IMR-90 (cell line): ENCODE measurements around the gene ANKRD22. TPM values are rescaled to one million over a fixed set of nuclear protein-coding genes. Genes with fewer than 3 reads are reported as not detected.
A peak's percentile ranks its signal among the peaks of the same experiment; 100 is the strongest.

Experiments
- ATAC-seq: fragments of 200-7000 bp; cut with Tn5 transposase; 2 replicates; pipeline ENCODE4 v1.9.1; 2020; ENCODE audit warnings: low read depth, mild to moderate bottlenecking, moderate library complexity
- BruUV-seq: library from RNA; stranded (reverse); fragments of 400-500 nt; replicated peaks from 2 replicates; lab custom pipeline; 2021; lab: Mats Ljungman, UMichigan
- CTCF ChIA-PET: fragments of 300-600 bp; formaldehyde crosslinking; extraction: SDS; loops from one replicate; lab custom pipeline; 2021; ENCODE audit warnings: antibody characterized with exemption; lab: Yijun Ruan, JAX
- POLR2A ChIA-PET: fragments of 300-600 bp; sonication (Branson Sonifier 250); formaldehyde crosslinking; loops from one replicate; lab custom pipeline; 2022; ENCODE audit warnings: antibody characterized with exemption; ENCODE audit not compliant: unreplicated experiment; lab: Charles Lee
- DNase-seq: peaks from one replicate; pipeline ENCODE4 v3.0.0; 2013
- H2AFZ ChIP-seq: replicated peaks from 2 replicates; pipeline ENCODE3; 2013; ENCODE audit warnings: low read length, mild to moderate bottlenecking; ENCODE audit not compliant: poor library complexity
- H2AK5ac ChIP-seq: 2 replicates; pipeline ENCODE4 v1.6.1; 2013; ENCODE audit warnings: low read depth, low read length, inconsistent platforms
- H2AK9ac ChIP-seq: replicated peaks from 2 replicates; pipeline ENCODE3; 2013; ENCODE audit warnings: mild to moderate bottlenecking, low read depth, low read length, moderate library complexity; ENCODE audit not compliant: poor library complexity
- H2BK120ac ChIP-seq: 2 replicates; pipeline ENCODE4 v1.6.1; 2013; ENCODE audit warnings: low read depth, low read length, inconsistent platforms
- H2BK15ac ChIP-seq: 3 replicates; pipeline ENCODE4 v1.6.1; 2013; ENCODE audit warnings: low read depth, low read length, inconsistent platforms
- H2BK20ac ChIP-seq: 2 replicates; pipeline ENCODE4 v1.6.1; 2013; ENCODE audit warnings: low read depth, mild to moderate bottlenecking, inconsistent platforms, low read length, moderate library complexity
- H2BK5ac ChIP-seq: 2 replicates; pipeline ENCODE4 v1.6.1; 2013; ENCODE audit warnings: mild to moderate bottlenecking, low read depth, low read length, inconsistent platforms; ENCODE audit not compliant: poor library complexity, severe bottlenecking
- H3K14ac ChIP-seq: replicated peaks from 2 replicates; pipeline ENCODE4 v1.6.1; 2013; ENCODE audit warnings: low read depth, low read length, inconsistent platforms
- H3K18ac ChIP-seq: 2 replicates; pipeline ENCODE4 v1.6.1; 2013; ENCODE audit warnings: low read depth, low read length, control low read depth
- H3K23ac ChIP-seq: 2 replicates; pipeline ENCODE4 v1.6.1; 2013; ENCODE audit warnings: low read depth, low read length, inconsistent platforms
- H3K27ac ChIP-seq: 2 replicates; pipeline ENCODE4 v1.5.1; 2013; ENCODE audit warnings: mild to moderate bottlenecking, control low read depth, low read length; ENCODE audit not compliant: insufficient read depth
- H3K27me3 ChIP-seq: 2 replicates; pipeline ENCODE4 v1.6.1; 2013; ENCODE audit warnings: low read length; ENCODE audit not compliant: control insufficient read depth, insufficient read depth
- H3K36me3 ChIP-seq: 2 replicates; pipeline ENCODE4 v1.6.1; 2013; ENCODE audit warnings: low read length, mixed read lengths; ENCODE audit not compliant: control insufficient read depth, insufficient read depth
- H3K4ac ChIP-seq: 2 replicates; pipeline ENCODE4 v1.6.1; 2013; ENCODE audit warnings: low read depth, low read length, inconsistent platforms
- H3K4me1 ChIP-seq: 2 replicates; pipeline ENCODE4 v1.6.1; 2013; ENCODE audit warnings: low read length, mixed read lengths; ENCODE audit not compliant: control insufficient read depth, insufficient read depth
- H3K4me2 ChIP-seq: 2 replicates; pipeline ENCODE4 v1.6.1; 2013; ENCODE audit warnings: low read depth, mild to moderate bottlenecking, control low read depth, low read length, moderate library complexity
- H3K4me3 ChIP-seq: 2 replicates; pipeline ENCODE4 v1.5.1; 2013; ENCODE audit warnings: low read depth, mild to moderate bottlenecking, control low read depth, low read length, moderate library complexity; ENCODE audit not compliant: insufficient read depth
- H3K56ac ChIP-seq: 2 replicates; pipeline ENCODE4 v1.6.1; 2013; ENCODE audit warnings: low read length, inconsistent platforms; ENCODE audit not compliant: insufficient read depth; ENCODE audit errors: extremely low read depth
- H3K79me1 ChIP-seq, 2 experiments: 2 replicates each; pipeline ENCODE4 v1.6.1; 2013; ENCODE audit warnings: low read length in 2 of 2, inconsistent platforms in 1 of 2, low read depth in 1 of 2
- H3K9ac ChIP-seq: 2 replicates; pipeline ENCODE4 v1.6.1; 2013; ENCODE audit warnings: low read depth, low read length, control low read depth
- H3K9me1 ChIP-seq: 2 replicates; pipeline ENCODE4 v1.6.1; 2013; ENCODE audit warnings: low read length, inconsistent platforms; ENCODE audit not compliant: insufficient read depth
- H3K9me3 ChIP-seq: 2 replicates; pipeline ENCODE4 v1.6.1; 2013; ENCODE audit warnings: low read length; ENCODE audit not compliant: control insufficient read depth, insufficient read depth
- H4K20me1 ChIP-seq: 2 replicates; pipeline ENCODE4 v1.6.1; 2013; ENCODE audit warnings: low read length, inconsistent platforms; ENCODE audit not compliant: insufficient read depth
- H4K5ac ChIP-seq: 2 replicates; pipeline ENCODE4 v1.6.1; 2013; ENCODE audit warnings: mild to moderate bottlenecking, low read depth, low read length, control low read depth
- H4K8ac ChIP-seq, 2 experiments: 2 replicates each; pipeline ENCODE4 v1.6.1; 2013; ENCODE audit warnings: low read depth in 2 of 2, low read length in 2 of 2, control low read depth in 1 of 2, inconsistent platforms in 1 of 2
- H4K91ac ChIP-seq: 2 replicates; pipeline ENCODE4 v1.6.1; 2013; ENCODE audit warnings: low read depth, low read length, inconsistent platforms; ENCODE audit not compliant: insufficient read depth
- CEBPB ChIP-seq: IDR thresholded peaks from 2 replicates; pipeline ENCODE4 v1.6.1; 2012; ENCODE audit warnings: low read depth, low read length, improper control_type of control experiment
- USF2 ChIP-seq: fragments of 150-350 bp; IDR thresholded peaks from 2 replicates; pipeline ENCODE4 v1.6.1; 2017; ENCODE audit warnings: mild to moderate bottlenecking, antibody characterized with exemption, low read length, low read depth
- dilution Hi-C: fragments of 300-500 bp; cut with HindIII; formaldehyde crosslinking; loops from one replicate; pipeline ENCODE4 v1.14.3; 2018; ENCODE audit warnings: low sequenced_read_pairs; ENCODE audit not compliant: unreplicated experiment
- in situ Hi-C: fragments of 300-500 bp; cut with MboI; formaldehyde crosslinking; loops from 3 replicates; pipeline ENCODE4 v1.14.3; 2019; ENCODE audit warnings: low sequenced_read_pairs, inconsistent platforms, mixed read lengths
- intact Hi-C: fragments of 100-400 bp; cut with micrococcal nuclease; formaldehyde crosslinking; loops from 2 replicates; pipeline ENCODE4 v1.10.0; 2022
- polyA plus RNA-seq, 3 experiments: library from polyadenylated mRNA; depleted of rRNA; stranded (reverse); fragments of >200 nt; gene quantifications; 2 replicates each; pipeline ENCODE4 v1.2.3, GENCODE V29; 2012; ENCODE audit warnings: low replicate concordance in 1 of 3
- total RNA-seq: library from RNA; depleted of rRNA; stranded (reverse); fragments of >200 nt; gene quantifications from 2 replicates; pipeline ENCODE4 v1.2.3, GENCODE V29; 2012

ANKRD22 gene
- total and polyA plus RNA-seq, 2 of the 4 experiments (the other 2 are of a cell fraction) = not detected

- Histone ChIP-seq H2BK20ac (no peak overlapping the region), H2BK15ac (no peak overlapping the region), H2AK5ac (no peak overlapping the region), H3K9me3 (no peaks in the 10 kb centered on the region), H4K5ac (no peak overlapping the region), H3K4me1 (no peaks in the 10 kb centered on the region), H2BK5ac (no peak overlapping the region), H4K91ac (no peak overlapping the region), H4K8ac (no peak overlapping the region), H3K4ac (no peak overlapping the region), H3K27ac (no peak overlapping the region), H3K4me2 (no peak overlapping the region), H3K9me1 (no peaks in the 10 kb centered on the region), H2AFZ (no peak overlapping the region), H2AK9ac (no peak overlapping the region), H3K23ac (no peak overlapping the region), H2BK120ac (no peak overlapping the region), H3K27me3 (peaks cover 6% of the 10 kb centered on the region; the same call in 1 of the 2 replicates), H3K9ac (no peak overlapping the region), H3K79me1 (no peaks in the 10 kb centered on the region), H3K4me3 (no peak overlapping the region), H3K56ac (no peak overlapping the region), H3K14ac (no peak overlapping the region), H3K18ac (no peak overlapping the region), H4K20me1 (no peaks in the 10 kb centered on the region), H3K36me3 (no peaks in the 10 kb centered on the region)
- intact Hi-C loops (no loop called here), dilution Hi-C loops (no loop called here), in situ Hi-C loops (no loop called here)
- TF ChIP-seq USF2 (no peak), CEBPB (peak; percentile 87)
- POLR2A ChIA-PET = no interaction called here
- DNase-seq (peak; percentile 73), ATAC-seq (peak; percentile 44; the same call in 1 of the 2 replicates)
- CTCF ChIA-PET = no interaction called here
- no TSS peak for BruUV-seq
Observed at GRCh38 chr10:88820748-88821401, 30.8 kb downstream of the ANKRD22 start.
